Activated CD8-positive, alpha-beta T cell treated with anti-CD3 and anti-CD28 coated beads, Interleukin-2, amount 10 ng/mL, durations not matched to agents 7 days and 5 days (primary cell): ENCODE data around the gene RAB29. TPM values are rescaled to one million over a fixed set of nuclear protein-coding genes. Genes with fewer than 3 reads are reported as not detected.

Experiments used
- ATAC-seq: fragments of 150-1000 bp; cut with Tn5 transposase; one replicate; pipeline ENCODE4 v1.10.0; 2021; ENCODE audit warnings: moderate library complexity
- CTCF ChIA-PET: fragments of 350-600 bp; sonication (Branson Sonifier 250); formaldehyde crosslinking; loops from one replicate; lab custom pipeline; 2021; ENCODE audit warnings: antibody characterized with exemption; lab: Charles Lee
- POLR2A ChIA-PET: fragments of 350-600 bp; sonication (Branson Sonifier 250); formaldehyde crosslinking; loops from one replicate; lab custom pipeline; 2021; ENCODE audit warnings: antibody characterized with exemption; lab: Charles Lee
- DNase-seq: peaks from one replicate; pipeline ENCODE4 v3.0.0-alpha.2; 2020
- H3K27ac Mint-ChIP-seq: one replicate; pipeline ENCODE4 v1.8.0; 2021; ENCODE audit warnings: mild to moderate bottlenecking, mixed read lengths
- H3K27me3 Mint-ChIP-seq: one replicate; pipeline ENCODE4 v1.8.0; 2021; ENCODE audit warnings: low read depth, mixed read lengths
- H3K36me3 Mint-ChIP-seq: one replicate; pipeline ENCODE4 v1.8.0; 2021; ENCODE audit warnings: low read depth, mixed read lengths
- H3K4me1 Mint-ChIP-seq: one replicate; pipeline ENCODE4 v1.8.0; 2021; ENCODE audit warnings: low read depth, mixed read lengths
- H3K4me3 Mint-ChIP-seq: one replicate; pipeline ENCODE4 v1.8.0; 2021; ENCODE audit warnings: mild to moderate bottlenecking, mixed read lengths
- H3K9me3 Mint-ChIP-seq: one replicate; pipeline ENCODE4 v1.8.0; 2022; ENCODE audit warnings: mixed read lengths; ENCODE audit not compliant: insufficient read depth
- total RNA-seq, 2 experiments: library from RNA; stranded (reverse); gene quantifications; one replicate each; pipeline ENCODE4 v1.2.3, GENCODE V29; 2021

Gene RAB29
- total RNA-seq, 2 experiments from 2014 or later = 42.5 to 42.7 TPM

DNA sequence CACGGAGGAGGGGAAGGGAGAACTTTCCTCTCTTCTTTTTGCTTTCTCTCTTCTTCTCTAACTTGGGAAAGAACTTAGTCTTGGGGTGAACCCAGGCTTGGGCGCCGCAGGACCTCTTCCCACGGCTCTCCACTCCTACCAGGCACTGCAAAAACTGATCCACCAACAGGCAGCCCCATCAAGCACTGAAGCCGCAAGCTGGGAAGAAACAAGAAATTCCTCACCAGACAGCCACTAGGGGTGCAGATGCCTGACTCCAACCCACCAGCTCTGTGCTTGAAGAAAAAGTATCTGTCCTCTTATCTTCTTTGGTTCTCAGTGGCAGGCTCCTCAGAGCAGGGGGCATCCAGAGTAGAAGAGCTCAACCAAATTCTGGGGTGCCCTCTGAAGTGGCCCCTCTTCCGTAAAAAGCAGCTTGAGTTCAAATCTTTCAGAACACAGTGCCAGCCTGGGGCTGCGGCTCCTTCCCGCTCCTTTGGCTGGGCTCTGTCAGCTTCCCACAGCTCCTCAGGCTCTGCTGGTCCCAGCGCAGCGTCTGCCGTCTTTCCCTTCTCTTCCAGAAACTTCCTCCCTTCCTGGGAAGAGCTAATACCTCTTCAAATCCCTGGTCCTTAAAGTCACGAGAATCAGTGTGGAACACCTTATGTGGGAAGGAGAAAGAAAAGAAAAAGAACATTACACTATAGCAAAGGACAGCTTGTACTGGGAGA lies 35.3 kb upstream of the RAB29 start:
- ATAC-seq (no peak), DNase-seq (no peak)
- peaks cover 7% of the 10 kb centered on the region for H3K27me3 Mint-ChIP-seq
- peaks cover 10% of the 10 kb centered on the region for H3K36me3 Mint-ChIP-seq
- peaks cover 52% of the 10 kb centered on the region for H3K4me1 Mint-ChIP-seq
- H3K4me3 Mint-ChIP-seq = no peak overlapping the region
- ChIA-PET POLR2A (no interaction called here), CTCF (interaction anchor here (0.5 to 1.6 kb wide), 9 partner anchors 11 to 167 kb away, joined by 3 to 5 read pairs (median 4); partner anchors contain the start of gene RAB29)
- H3K27ac Mint-ChIP-seq = no peak overlapping the region
- no peaks in the 10 kb centered on the region for H3K9me3 Mint-ChIP-seq

DNA sequence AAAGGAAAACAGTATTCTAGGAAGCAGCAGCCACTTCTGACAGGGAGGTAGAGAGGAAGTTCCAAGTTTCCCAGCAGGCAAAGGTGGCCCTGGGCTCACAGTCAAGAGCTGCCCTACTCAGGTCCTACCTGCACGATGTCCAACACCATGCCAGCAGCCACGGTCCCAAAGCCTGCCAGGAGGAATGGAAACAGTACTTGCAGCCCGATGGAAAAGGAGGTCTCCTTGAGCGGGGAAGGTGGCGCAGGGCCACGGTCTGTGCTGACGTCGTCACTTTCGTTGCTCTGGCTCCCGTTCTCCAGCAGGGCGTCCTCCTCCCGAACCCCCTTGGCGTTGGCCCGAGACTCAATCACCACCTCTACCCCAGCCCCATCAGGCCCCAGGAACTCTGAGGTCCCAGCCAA lies 34.7 kb upstream of the RAB29 start:
- Mint-ChIP-seq H3K36me3 (peaks cover 10% of the 10 kb centered on the region), H3K4me1 (peaks cover 58% of the 10 kb centered on the region), H3K4me3 (no peak overlapping the region)

DNA sequence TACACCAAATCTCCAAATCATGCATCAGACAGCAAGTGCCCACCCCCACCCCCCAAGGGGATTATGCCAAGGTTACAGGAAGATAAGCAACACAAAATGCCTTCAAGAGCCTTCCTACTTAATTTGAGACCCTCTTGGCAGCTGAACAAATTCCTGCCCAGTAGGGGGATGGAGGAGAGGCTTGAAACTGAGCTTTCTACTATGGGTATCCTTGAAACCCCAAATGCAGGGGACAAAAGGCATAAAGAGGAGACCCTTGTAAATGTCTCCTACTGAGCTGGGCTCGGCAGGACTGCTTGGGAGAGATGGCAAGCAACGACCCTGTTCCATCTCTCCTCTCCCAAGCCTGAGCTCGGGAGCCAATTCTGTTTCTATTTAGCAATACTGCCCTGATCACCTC lies 34.2 kb upstream of the RAB29 start:
- ATAC-seq (no peak), DNase-seq (no peak)
- ChIA-PET CTCF (interaction anchor here (1.4 to 1.6 kb wide), 4 partner anchors 12 to 151 kb away, joined by 3 to 4 read pairs (median 4); no protein-coding TSS in a partner anchor), POLR2A (no interaction called here)
- peaks cover 62% of the 10 kb centered on the region for H3K4me1 Mint-ChIP-seq
- H3K36me3 Mint-ChIP-seq = peaks cover 10% of the 10 kb centered on the region
- H3K4me3 Mint-ChIP-seq = no peak overlapping the region
- no peak overlapping the region for H3K27ac Mint-ChIP-seq
- no peaks in the 10 kb centered on the region for H3K9me3 Mint-ChIP-seq
- peaks cover 6% of the 10 kb centered on the region for H3K27me3 Mint-ChIP-seq

More for the DNA sequence above, 34.7 kb upstream of the RAB29 start:
- CTCF ChIA-PET = interaction anchor here (1.0 to 1.5 kb wide), 4 partner anchors 12 to 167 kb away, joined by 3 to 4 read pairs (median 4); no protein-coding TSS in a partner anchor
- ATAC-seq = no peak
- Mint-ChIP-seq H3K27ac (no peak overlapping the region), H3K27me3 (peaks cover 7% of the 10 kb centered on the region), H3K9me3 (no peaks in the 10 kb centered on the region)
- POLR2A ChIA-PET = no interaction called here
- DNase-seq = no peak

DNA sequence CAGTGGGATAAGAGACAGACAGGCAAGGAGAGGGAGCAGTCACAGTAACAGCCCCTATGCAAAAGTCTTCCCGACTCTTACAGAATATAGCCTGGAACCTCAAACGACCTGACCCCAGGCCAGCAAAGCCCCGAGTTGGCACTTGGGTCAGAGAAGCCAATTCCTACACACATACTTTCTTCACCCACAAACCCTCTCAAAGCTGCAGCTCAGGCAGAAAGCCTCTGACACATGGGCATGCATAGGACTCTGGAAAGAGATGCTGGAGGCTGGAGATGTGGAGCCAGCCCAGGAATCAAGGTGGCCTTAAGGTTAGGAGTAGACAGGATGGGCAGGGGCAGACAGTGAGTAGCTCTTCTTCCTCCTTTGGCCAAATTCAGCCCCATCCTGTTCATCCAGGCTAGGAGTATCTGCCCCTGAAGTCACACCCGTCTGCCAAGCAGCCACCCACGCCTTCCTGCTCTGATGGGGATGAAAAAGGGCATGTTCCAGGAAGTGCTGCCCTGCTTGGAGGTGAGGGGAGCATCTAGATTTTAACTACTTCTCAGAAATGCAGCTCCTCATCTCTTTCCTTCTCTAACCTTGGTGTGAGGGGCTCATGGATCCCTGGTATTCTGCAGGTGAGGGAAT lies 29.9 kb upstream of the RAB29 start:
- ChIA-PET CTCF (interaction anchor here (0.7 to 2.7 kb wide), 15 partner anchors 8 to 179 kb away, joined by 3 to 22 read pairs (median 3); partner anchors contain the start of gene SLC41A1), POLR2A (interaction anchor here (0.8 to 1.3 kb wide), 4 partner anchors 9 to 172 kb away, joined by 3 read pairs; no protein-coding TSS in a partner anchor)
- peaks cover 10% of the 10 kb centered on the region for H3K36me3 Mint-ChIP-seq
- H3K27me3 Mint-ChIP-seq = no peaks in the 10 kb centered on the region
- DNase-seq = peak; percentile 30
- H3K9me3 Mint-ChIP-seq = no peaks in the 10 kb centered on the region
- peaks cover 38% of the 10 kb centered on the region for H3K4me1 Mint-ChIP-seq
- peak overlapping the region; percentile 23 for H3K4me3 Mint-ChIP-seq
- H3K27ac Mint-ChIP-seq = peak overlapping the region; percentile 70
- ATAC-seq = peak; percentile 47

DNA sequence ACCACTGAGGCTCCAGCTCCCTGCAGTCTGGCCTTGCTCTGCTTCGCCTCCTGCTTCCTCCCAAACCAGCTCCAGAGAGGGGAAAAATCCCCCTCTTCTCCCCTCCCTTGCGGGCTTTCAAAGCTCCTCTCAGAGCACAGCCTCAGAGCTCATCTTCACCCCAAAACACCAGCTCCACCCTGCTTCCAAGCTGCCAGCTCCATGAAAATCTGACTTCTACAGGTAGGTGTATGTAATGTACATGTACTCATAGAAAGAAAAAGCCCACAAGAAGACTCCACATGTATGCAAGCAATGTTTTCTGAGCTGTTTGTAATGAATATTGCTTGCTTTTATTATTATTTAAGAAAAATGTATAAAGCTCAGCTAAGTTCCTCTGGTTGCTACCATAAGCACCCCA lies 29.3 kb upstream of the RAB29 start:
- CTCF ChIA-PET = interaction anchor here (0.7 to 2.7 kb wide), 13 partner anchors 8 to 213 kb away, joined by 3 to 22 read pairs (median 3); partner anchors contain the start of gene SLC41A1
- DNase-seq (no peak), ATAC-seq (no peak)
- POLR2A ChIA-PET = interaction anchor here (0.9 to 1.3 kb wide), 3 partner anchors 9 to 28 kb away, joined by 3 read pairs; no protein-coding TSS in a partner anchor
- no peaks in the 10 kb centered on the region for H3K27me3 Mint-ChIP-seq
- peaks cover 38% of the 10 kb centered on the region for H3K4me1 Mint-ChIP-seq
- H3K27ac Mint-ChIP-seq = no peak overlapping the region
- peaks cover 10% of the 10 kb centered on the region for H3K36me3 Mint-ChIP-seq
- no peak overlapping the region for H3K4me3 Mint-ChIP-seq
- no peaks in the 10 kb centered on the region for H3K9me3 Mint-ChIP-seq

DNA sequence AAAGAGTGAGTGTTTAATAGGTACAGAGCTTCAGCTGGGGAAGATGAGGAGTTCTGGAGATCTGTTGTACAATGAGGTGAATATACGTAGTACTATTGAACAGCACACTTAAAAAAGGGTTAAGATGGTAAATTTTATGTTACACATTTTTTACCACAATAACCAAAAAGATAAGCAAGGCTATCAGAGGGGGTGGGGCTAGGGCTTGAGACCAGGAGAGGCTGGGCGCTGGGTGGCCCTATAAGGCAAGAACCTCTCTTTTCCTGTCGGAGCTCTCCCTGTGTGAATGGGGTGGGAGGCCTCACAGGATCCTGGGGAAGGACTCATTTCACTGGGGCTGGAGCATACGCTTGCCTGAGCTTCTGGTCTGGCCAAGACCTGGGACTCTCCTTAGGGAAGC lies 28.7 kb upstream of the RAB29 start:
- H3K4me3 Mint-ChIP-seq = no peak overlapping the region
- peaks cover 8% of the 10 kb centered on the region for H3K36me3 Mint-ChIP-seq
- H3K4me1 Mint-ChIP-seq = peaks cover 35% of the 10 kb centered on the region
- H3K27me3 Mint-ChIP-seq = no peaks in the 10 kb centered on the region
- DNase-seq (no peak), ATAC-seq (no peak)
- CTCF ChIA-PET = interaction anchor here (0.7 to 2.7 kb wide), 8 partner anchors 9 to 212 kb away, joined by 3 to 22 read pairs (median 3); partner anchors contain the start of gene SLC41A1
- no peaks in the 10 kb centered on the region for H3K9me3 Mint-ChIP-seq
- POLR2A ChIA-PET = no interaction called here
- H3K27ac Mint-ChIP-seq = no peak overlapping the region

DNA sequence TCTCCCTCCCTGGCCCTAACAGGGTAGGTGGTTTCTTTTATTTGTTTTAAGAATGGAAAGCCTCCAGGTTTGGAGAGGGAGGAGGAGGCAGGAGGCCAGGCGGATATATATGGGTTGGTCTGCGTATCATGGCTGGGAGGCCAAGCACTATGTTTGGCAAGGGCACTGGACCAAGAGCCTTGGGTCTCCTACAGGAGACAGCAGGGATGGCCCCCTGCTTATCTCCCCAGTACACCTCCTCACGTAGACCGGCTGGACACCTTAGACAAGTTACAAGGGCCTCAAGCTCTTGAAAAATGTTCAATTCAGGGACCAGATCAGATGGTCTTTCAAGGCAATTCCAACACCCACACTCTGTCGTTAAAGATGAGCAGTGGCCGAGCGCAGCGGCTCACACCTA lies 26.8 kb upstream of the RAB29 start:
- CTCF ChIA-PET = no interaction called here
- Mint-ChIP-seq H3K4me1 (peaks cover 24% of the 10 kb centered on the region), H3K27ac (no peak overlapping the region), H3K27me3 (no peaks in the 10 kb centered on the region), H3K9me3 (no peaks in the 10 kb centered on the region), H3K36me3 (peaks cover under 1% of the 10 kb centered on the region), H3K4me3 (no peak overlapping the region)
- POLR2A ChIA-PET = no interaction called here
- ATAC-seq (no peak), DNase-seq (no peak)

DNA sequence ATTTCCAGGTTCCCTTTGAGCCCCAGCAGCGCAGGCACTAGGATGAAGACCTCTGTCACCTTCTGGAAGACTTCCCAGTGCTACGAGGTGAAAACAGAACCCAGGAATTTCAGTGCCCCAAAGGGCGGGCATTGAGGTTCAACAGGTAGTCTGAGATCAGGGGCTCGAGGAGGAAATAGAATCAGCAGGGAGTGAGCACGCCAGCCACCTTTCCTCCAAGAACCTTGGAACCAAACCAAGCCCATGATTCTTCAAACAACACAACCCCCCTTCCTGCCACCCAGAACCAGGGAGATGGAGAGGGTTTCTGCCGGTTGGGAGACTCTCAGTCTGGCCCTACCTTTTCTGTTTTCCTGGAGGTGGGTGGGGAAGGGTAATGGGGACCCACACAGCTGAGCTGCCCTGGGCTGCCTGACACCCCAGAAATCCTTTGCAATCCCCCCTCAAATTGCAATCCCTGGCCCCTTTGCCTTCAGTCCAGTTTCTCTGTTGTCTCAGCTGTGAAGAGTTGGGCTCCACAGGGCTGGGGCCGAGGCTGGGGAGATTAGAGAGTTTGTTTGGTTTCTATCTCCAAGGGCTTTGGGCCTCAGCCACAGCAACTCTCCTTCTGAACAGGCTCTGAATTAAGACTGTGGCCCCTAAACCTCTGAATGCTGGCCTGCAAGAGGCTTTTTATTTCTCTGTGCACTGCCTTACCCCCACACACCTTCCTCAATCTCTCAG lies 25.9 kb upstream of the RAB29 start:
- peaks cover 2% of the 10 kb centered on the region for H3K36me3 Mint-ChIP-seq
- POLR2A ChIA-PET = no interaction called here

DNA sequence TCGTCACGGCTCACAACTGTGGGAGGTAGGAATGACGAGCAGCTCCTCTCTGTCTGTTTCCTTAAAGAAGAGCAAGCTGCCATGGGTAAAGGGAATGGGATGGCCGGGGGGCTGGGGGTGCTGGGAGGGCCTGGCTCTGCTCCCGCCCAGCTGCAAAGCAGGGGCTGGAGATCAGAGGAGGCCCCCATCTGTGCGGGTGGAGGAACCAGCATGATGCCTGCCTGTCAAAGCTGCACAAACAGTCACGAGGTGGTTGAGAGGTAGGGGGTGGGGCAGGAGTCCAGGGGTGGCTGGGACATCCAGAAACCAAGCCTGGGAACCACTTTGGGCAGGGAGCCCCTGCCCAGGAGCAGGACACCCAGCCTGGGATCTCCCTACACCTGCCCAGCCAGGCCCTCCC lies 25.1 kb upstream of the RAB29 start:
- Mint-ChIP-seq H3K9me3 (no peaks in the 10 kb centered on the region), H3K27me3 (no peaks in the 10 kb centered on the region), H3K27ac (no peak overlapping the region), H3K4me3 (no peak overlapping the region), H3K36me3 (peaks cover 2% of the 10 kb centered on the region), H3K4me1 (peaks cover 9% of the 10 kb centered on the region)
- ATAC-seq (no peak), DNase-seq (no peak)
- CTCF ChIA-PET = no interaction called here
- POLR2A ChIA-PET = no interaction called here

More for the DNA sequence above, 25.9 kb upstream of the RAB29 start:
- ATAC-seq = no peak
- H3K27me3 Mint-ChIP-seq = no peaks in the 10 kb centered on the region
- H3K9me3 Mint-ChIP-seq = no peaks in the 10 kb centered on the region
- CTCF ChIA-PET = no interaction called here
- peak overlapping the region; percentile 48 for H3K27ac Mint-ChIP-seq
- peaks cover 16% of the 10 kb centered on the region for H3K4me1 Mint-ChIP-seq
- no peak overlapping the region for H3K4me3 Mint-ChIP-seq
- no peak for DNase-seq

DNA sequence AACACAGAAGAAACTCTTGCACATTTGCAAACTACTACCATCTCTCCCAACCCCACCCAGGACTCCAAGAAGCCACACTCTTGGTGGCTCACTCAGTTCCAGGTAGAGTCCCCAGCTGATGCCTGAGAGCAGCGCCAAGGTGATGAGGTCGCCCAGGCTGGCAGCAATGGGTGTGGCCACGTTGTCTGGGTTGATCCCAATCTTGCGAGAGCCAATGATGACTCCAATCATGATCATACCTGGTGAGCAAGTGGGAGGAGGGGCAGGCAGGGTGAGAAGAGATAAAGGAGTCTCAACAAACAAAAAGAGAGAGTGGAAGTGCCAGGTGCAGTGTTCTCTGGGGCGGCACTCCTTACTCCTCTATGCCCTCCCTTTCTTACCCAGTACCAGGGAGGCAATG lies 23.3 kb upstream of the RAB29 start:
- DNase-seq = no peak
- Mint-ChIP-seq H3K4me3 (no peak overlapping the region), H3K27ac (no peak overlapping the region), H3K9me3 (no peaks in the 10 kb centered on the region), H3K36me3 (peaks cover 2% of the 10 kb centered on the region), H3K4me1 (no peaks in the 10 kb centered on the region), H3K27me3 (no peaks in the 10 kb centered on the region)
- ATAC-seq = no peak
- POLR2A ChIA-PET = no interaction called here
- CTCF ChIA-PET = interaction anchor here (3.2 kb wide), 1 partner anchor 179 kb away, joined by 17 read pairs; no protein-coding TSS in a partner anchor

DNA sequence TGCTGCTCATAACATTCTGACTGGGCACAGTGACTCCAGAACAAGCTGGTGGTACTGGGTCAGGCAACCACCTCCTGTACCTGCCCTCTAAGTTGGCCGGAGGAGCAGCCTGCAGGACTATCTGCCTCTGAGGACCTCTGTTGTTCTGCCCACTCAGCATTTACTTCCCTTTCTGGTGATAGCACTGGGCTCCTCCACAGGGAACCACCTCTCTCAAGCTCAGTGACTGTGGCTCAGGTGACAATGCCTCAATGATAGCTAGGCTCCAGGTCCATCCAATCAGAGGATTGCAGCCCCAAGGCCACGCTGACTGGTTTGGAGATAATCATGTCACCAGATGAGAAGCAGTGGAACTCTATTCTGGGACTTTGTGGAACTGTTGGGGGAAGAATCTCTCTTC lies 21.9 kb upstream of the RAB29 start:
- Mint-ChIP-seq H3K36me3 (peaks cover 2% of the 10 kb centered on the region), H3K4me3 (no peak overlapping the region), H3K27ac (no peak overlapping the region), H3K9me3 (no peaks in the 10 kb centered on the region), H3K4me1 (no peaks in the 10 kb centered on the region), H3K27me3 (no peaks in the 10 kb centered on the region)
- ATAC-seq = no peak
- ChIA-PET CTCF (interaction anchor here (0.8 to 3.2 kb wide), 3 partner anchors 8 to 180 kb away, joined by 3 to 17 read pairs (median 3); no protein-coding TSS in a partner anchor), POLR2A (no interaction called here)
- no peak for DNase-seq
